OCI-LY7 (cell line): Measurements from ENCODE around the gene SLC2A5. TPM values are rescaled to one million over a fixed set of nuclear protein-coding genes. Genes with fewer than 3 reads are reported as not detected.

Source experiments
- Bru-seq: library from RNA; stranded (reverse); fragments of 400-500 nt; gene quantifications from one replicate; lab custom pipeline; 2021; lab: Mats Ljungman, UMichigan
- BruChase-seq, 2 experiments: library from RNA; stranded (reverse); fragments of 400-500 nt; gene quantifications; one replicate each; lab custom pipeline; 2021; lab: Mats Ljungman, UMichigan
- BruUV-seq: library from RNA; stranded (reverse); fragments of 400-500 nt; replicated peaks from 2 replicates; lab custom pipeline; 2021; lab: Mats Ljungman, UMichigan
- CTCF ChIA-PET: fragments of 300-600 bp; sonication (Branson Sonifier 250); formaldehyde crosslinking; loops from one replicate; lab custom pipeline; 2022; ENCODE audit warnings: antibody characterized with exemption; ENCODE audit not compliant: unreplicated experiment; lab: Charles Lee
- POLR2A ChIA-PET: fragments of 300-600 bp; sonication (Branson Sonifier 250); formaldehyde crosslinking; loops from one replicate; lab custom pipeline; 2022; ENCODE audit warnings: antibody characterized with exemption; lab: Charles Lee
- DNase-seq: peaks from one replicate; pipeline ENCODE4 v3.0.0-alpha.2; 2015; ENCODE audit warnings: low spot score
- H2AFZ ChIP-seq: fragments of 200-600 bp; sonication (generic), shearing (Covaris generic); 2 replicates; pipeline ENCODE4 v1.6.1; 2014; ENCODE audit warnings: mild to moderate bottlenecking, antibody characterized with exemption, low read length, moderate library complexity
- H3K27ac ChIP-seq: fragments of 200-600 bp; sonication (generic); 2 replicates; pipeline ENCODE4 v1.5.1; 2014; ENCODE audit warnings: mixed run types, low read depth, mild to moderate bottlenecking, moderate library complexity, low read length, inconsistent platforms; ENCODE audit not compliant: poor library complexity, severe bottlenecking
- H3K36me3 ChIP-seq: fragments of 200-600 bp; sonication (generic); 2 replicates; pipeline ENCODE4 v1.6.1; 2014; ENCODE audit warnings: mild to moderate bottlenecking, antibody characterized with exemption, low read length, moderate library complexity, mixed read lengths; ENCODE audit not compliant: insufficient read depth
- H3K4me1 ChIP-seq: fragments of 200-600 bp; sonication (generic); 2 replicates; pipeline ENCODE4 v1.5.1; 2014; ENCODE audit warnings: mild to moderate bottlenecking, low read length; ENCODE audit not compliant: insufficient read depth, poor library complexity, severe bottlenecking
- H3K4me2 ChIP-seq: fragments of 200-600 bp; sonication (generic); 2 replicates; pipeline ENCODE4 v1.6.1; 2014; ENCODE audit warnings: mild to moderate bottlenecking, low read length
- H3K4me3 ChIP-seq: fragments of 200-600 bp; sonication (generic); 2 replicates; pipeline ENCODE4 v1.5.1; 2014; ENCODE audit warnings: mild to moderate bottlenecking, low read depth, low read length; ENCODE audit not compliant: poor library complexity, severe bottlenecking
- H3K79me2 ChIP-seq: fragments of 200-600 bp; sonication (generic); 2 replicates; pipeline ENCODE4 v1.6.1; 2016; ENCODE audit warnings: low read depth, mild to moderate bottlenecking, low read length, moderate library complexity, mixed read lengths; ENCODE audit not compliant: insufficient read depth
- H3K9me2 ChIP-seq: fragments of 200-600 bp; sonication (generic); 2 replicates; pipeline ENCODE4 v1.6.1; 2016; ENCODE audit warnings: mild to moderate bottlenecking, low read length, mixed read lengths; ENCODE audit not compliant: insufficient read depth
- H3K9me3 ChIP-seq: fragments of 200-600 bp; sonication (generic); 2 replicates; pipeline ENCODE4 v1.6.1; 2014; ENCODE audit warnings: mild to moderate bottlenecking, mixed run types, low read length, mixed read lengths
- H4K20me1 ChIP-seq: fragments of 200-600 bp; sonication (generic); 2 replicates; pipeline ENCODE4 v1.6.1; 2014; ENCODE audit warnings: mild to moderate bottlenecking, antibody characterized with exemption, low read length, moderate library complexity, mixed read lengths; ENCODE audit not compliant: insufficient read depth
- CTCF ChIP-seq: fragments of 200-600 bp; sonication (generic); conservative IDR thresholded peaks from 2 replicates; pipeline ENCODE4 v1.5.1; 2014; ENCODE audit warnings: mild to moderate bottlenecking, antibody characterized with exemption, low read length, moderate library complexity, mixed read lengths
- EZH2phosphoT487 ChIP-seq: fragments of 200-600 bp; sonication (generic); IDR thresholded peaks from 2 replicates; pipeline ENCODE4 v1.6.1; 2018; ENCODE audit warnings: low read depth, borderline replicate concordance, mild to moderate bottlenecking, mixed run types, antibody characterized with exemption, low read length, moderate library complexity, mixed read lengths
- intact Hi-C: fragments of 100-400 bp; cut with micrococcal nuclease; formaldehyde crosslinking; loops from one replicate; pipeline ENCODE4 v1.10.0; 2022; ENCODE audit not compliant: unreplicated experiment
- long read RNA-seq: library from polyadenylated mRNA; stranded (forward); transcript quantifications from one replicate; pipeline ENCODE4 v2.0.0, GENCODE V29; 2022
- total RNA-seq, 2 experiments: library from RNA; depleted of rRNA in 1 of 2; stranded (reverse); fragments of >200 nt in 1 of 2; shearing (Covaris generic) in 1 of 2; gene quantifications; 2 replicates each; pipeline ENCODE4 v1.2.3, GENCODE V29; 2014 to 2022

Gene SLC2A5
- total RNA-seq (2014; rRNA removed; shearing (Covaris generic)) (109 and 112 TPM in 2 replicates), total RNA-seq (2022) (123 and 183 TPM in 2 replicates), Bru-seq, nascent RNA (percentile 94 among the genes with signal in this experiment), BruChase-seq, experiment 1, labeled RNA remaining after a 6-hour chase (percentile 93 among the genes with signal in this experiment), BruChase-seq, experiment 2, labeled RNA remaining after a 2-hour chase (percentile 93 among the genes with signal in this experiment)
- long read RNA-seq, full-length matches to known transcripts, result 129 of 240 reads
- long read RNA-seq, partial matches to known transcripts, result 31 of 240 reads
- long read RNA-seq, other reads (novel, unspliced or antisense), result 80 of 240 reads

GRCh38 chr1:9069326-9070100, at the start of gene SLC2A5:
TSS of gene SLC2A5 (minus strand) at chr1:9069635. CDS start at chr1:9069536, 99 bp downstream.
- Histone ChIP-seq H2AFZ (no peak within 1 kb of the TSS), H3K27ac (peak within 1 kb of the TSS; percentile 92), H4K20me1 (no peaks in the 10 kb centered on the region), H3K4me1 (peaks cover 64% of the 10 kb centered on the region), H3K4me3 (peak within 1 kb of the TSS; percentile 83), H3K4me2 (peak within 1 kb of the TSS; percentile 89), H3K36me3 (peaks cover 48% of the 10 kb centered on the region), H3K9me3 (no peaks in the 10 kb centered on the region), H3K79me2 (peaks cover 58% of the 10 kb centered on the region), H3K9me2 (no peaks in the 10 kb centered on the region)
- no TSS peak for BruUV-seq
- DNase-seq, result peak; percentile 97
- TF ChIP-seq CTCF (peak; percentile 24; the same call in 1 of the 2 replicates), EZH2phosphoT487 (no peak)
- POLR2A ChIA-PET, result interaction anchor here (0.8 to 3.0 kb wide), 6 partner anchors 8 to 15 kb away, joined by 3 to 28 read pairs (median 5); no protein-coding TSS in a partner anchor
- intact Hi-C loops, result loop anchor here (1.0 to 10.0 kb wide), 4 partner anchors 11 to 545 kb away; partner anchors contain the start of gene ENO1
- CTCF ChIA-PET, result interaction anchor here (0.8 kb wide), 1 partner anchor 11 kb away, joined by 3 read pairs; no protein-coding TSS in a partner anchor

- intact Hi-C loops, result no loop called here
- H3K9me3 ChIP-seq, result no peaks in the 10 kb centered on the region
- POLR2A ChIA-PET, result no interaction called here
- no peak overlapping the region for H3K27ac ChIP-seq
- H3K4me3 ChIP-seq, result no peak overlapping the region
- H4K20me1 ChIP-seq, result no peaks in the 10 kb centered on the region
- H3K79me2 ChIP-seq, result no peaks in the 10 kb centered on the region
- TF ChIP-seq EZH2phosphoT487, result no peak
- TF ChIP-seq CTCF, result no peak
- H3K4me2 ChIP-seq, result no peak overlapping the region
- no peaks in the 10 kb centered on the region for H3K9me2 ChIP-seq
- BruUV-seq, result no TSS peak
- no peak for DNase-seq
- CTCF ChIA-PET, result no interaction called here
- no peak overlapping the region for H2AFZ ChIP-seq
- no peaks in the 10 kb centered on the region for H3K36me3 ChIP-seq
- H3K4me1 ChIP-seq, result peaks cover 25% of the 10 kb centered on the region
Measured at GRCh38 chr1:9118186-9118585, 48.8 kb upstream of the SLC2A5 start.
